Thymus (tissue), 11 donors: ENCODE results near the gene COX6A2. TPM values are rescaled to one million over a fixed set of nuclear protein-coding genes. Genes with fewer than 3 reads are reported as not detected.
"Not testable (repeated sequence)": the region's sequence is repeated elsewhere in the genome, so short reads cannot be mapped to it uniquely, and the experiment has no call there.

Experiments used
- DNase-seq, 9 donors: peaks; one replicate each; pipeline ENCODE4 v3.0.0-alpha.2; 2013; ENCODE audit warnings: low spot score in 9 of 9, low read depth in 6 of 9, missing footprints in 1 of 9
- H3K27ac ChIP-seq, 2 donors: one replicate each; pipeline ENCODE4 v1.5.1; 2013; ENCODE audit warnings: control low read depth in 1 of 2, low read depth in 1 of 2, low read length in 1 of 2, mild to moderate bottlenecking in 1 of 2, moderate library complexity in 1 of 2
- H3K27me3 ChIP-seq, 2 donors: one replicate each; pipeline ENCODE4 v1.5.1; 2013; ENCODE audit warnings: low read length in 1 of 2; ENCODE audit not compliant: control insufficient read depth in 2 of 2, insufficient read depth in 1 of 2
- H3K36me3 ChIP-seq, 2 donors: one replicate each; pipeline ENCODE4 v1.5.1; 2013; ENCODE audit warnings: low read length in 1 of 2, mild to moderate bottlenecking in 1 of 2, moderate library complexity in 1 of 2; ENCODE audit not compliant: control insufficient read depth in 2 of 2, insufficient read depth in 2 of 2
- H3K4me1 ChIP-seq, 2 donors: one replicate each; pipeline ENCODE4 v1.5.1; 2013; ENCODE audit warnings: low read length in 2 of 2; ENCODE audit not compliant: control insufficient read depth in 2 of 2, insufficient read depth in 2 of 2
- H3K4me3 ChIP-seq, 2 donors: one replicate each; pipeline ENCODE4 v1.5.1; 2013; ENCODE audit warnings: low read length in 2 of 2, control low read depth in 1 of 2, mild to moderate bottlenecking in 1 of 2
- H3K9me3 ChIP-seq, 2 donors: one replicate each; pipeline ENCODE4 v1.5.1; 2013; ENCODE audit warnings: low read length in 1 of 2, mild to moderate bottlenecking in 1 of 2; ENCODE audit not compliant: control insufficient read depth in 2 of 2, insufficient read depth in 1 of 2
- WGBS: extraction: QIAGEN DNeasy Blood & Tissue Kit; methylation state at CpG from one replicate; pipeline ENCODE4 v1.1.7; 2013; 5-methylcytosine and 5-hydroxymethylcytosine counted together
- polyA plus RNA-seq: library from polyadenylated mRNA; stranded (reverse); fragments of 200-250 nt; gene quantifications from one replicate; pipeline ENCODE4 v1.2.3, GENCODE V29; 2013
- total RNA-seq: library from RNA; stranded (reverse); fragments of 120-200 nt; gene quantifications from one replicate; pipeline ENCODE4 v1.2.4, GENCODE V29; 2013
- donor health status: healthy.

Gene COX6A2
- total and polyA plus RNA-seq, 2 donors: 0.33 to 2.9 TPM

- not testable (repeated sequence) for H3K9me3 ChIP-seq, DNase-seq, H3K27me3 ChIP-seq, H3K4me3 ChIP-seq, H3K27ac ChIP-seq, H3K36me3 ChIP-seq, H3K4me1 ChIP-seq
- 98% methylated on average over 2 of the region's 2 CpGs for WGBS
Measured at GRCh38 chr16:31417036-31417435, 11.1 kb downstream of the COX6A2 start.

DNA sequence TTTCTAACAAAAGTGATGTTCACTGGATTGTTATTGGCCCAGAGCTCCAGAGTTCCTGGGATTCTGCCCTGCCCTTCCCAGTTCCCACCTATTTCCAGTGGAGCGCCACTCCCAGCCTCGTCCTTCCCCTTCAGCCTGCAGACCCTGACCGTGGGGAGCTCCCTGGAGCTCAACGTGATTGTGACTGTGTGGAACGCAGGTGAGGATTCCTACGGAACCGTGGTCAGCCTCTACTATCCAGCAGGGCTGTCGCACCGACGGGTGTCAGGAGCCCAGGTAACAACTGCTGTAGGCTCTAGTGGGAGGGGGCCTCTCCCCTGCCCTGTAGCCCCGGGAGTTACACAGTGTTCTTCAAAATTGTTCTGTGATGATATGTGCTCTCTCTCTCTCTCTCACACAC is 11.8 kb downstream of the COX6A2 start:
- no peaks in the 10 kb centered on the region for H3K36me3 ChIP-seq
- no peak overlapping the region for H3K27ac ChIP-seq
- H3K4me3 ChIP-seq: no peak overlapping the region
- WGBS: 92% methylated on average over 11 of the region's 11 CpGs
- DNase-seq: no peak
- no peaks in the 10 kb centered on the region for H3K4me1 ChIP-seq
- H3K9me3 ChIP-seq: no peaks in the 10 kb centered on the region
- H3K27me3 ChIP-seq: no peaks in the 10 kb centered on the region

DNA sequence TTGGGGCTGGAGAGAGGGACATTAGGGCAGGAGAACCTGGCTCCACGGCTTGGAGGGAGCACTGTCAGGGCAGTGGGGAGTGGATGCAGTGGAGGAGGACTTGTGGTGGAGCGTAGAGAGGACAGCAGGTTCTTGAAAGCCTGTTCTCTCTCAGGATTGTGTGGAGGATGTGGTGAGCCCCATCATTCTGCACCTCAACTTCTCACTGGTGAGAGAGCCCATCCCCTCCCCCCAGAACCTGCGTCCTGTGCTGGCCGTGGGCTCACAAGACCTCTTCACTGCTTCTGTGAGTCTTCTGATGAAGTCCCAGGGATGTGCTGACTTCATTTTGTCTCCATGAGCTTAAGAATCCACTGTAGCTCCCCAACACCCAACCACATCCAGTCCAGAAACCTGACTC is 13.5 kb downstream of the COX6A2 start:
- WGBS: 83% methylated on average over 4 of the region's 4 CpGs
- no peaks in the 10 kb centered on the region for H3K9me3 ChIP-seq
- H3K27ac ChIP-seq: no peak overlapping the region
- no peaks in the 10 kb centered on the region for H3K27me3 ChIP-seq
- no peak overlapping the region for H3K4me3 ChIP-seq
- no peak for DNase-seq
- H3K36me3 ChIP-seq: no peaks in the 10 kb centered on the region
- no peaks in the 10 kb centered on the region for H3K4me1 ChIP-seq

- Histone ChIP-seq H3K27ac (no peak overlapping the region), H3K9me3 (no peaks in the 10 kb centered on the region), H3K4me1 (no peaks in the 10 kb centered on the region), H3K36me3 (no peaks in the 10 kb centered on the region), H3K27me3 (no peaks in the 10 kb centered on the region), H3K4me3 (no peak overlapping the region)
- DNase-seq: no peak
- 94% methylated on average over 4 of the region's 4 CpGs for WGBS
Measured at GRCh38 chr16:31413943-31414342, 14.2 kb downstream of the COX6A2 start.

DNA sequence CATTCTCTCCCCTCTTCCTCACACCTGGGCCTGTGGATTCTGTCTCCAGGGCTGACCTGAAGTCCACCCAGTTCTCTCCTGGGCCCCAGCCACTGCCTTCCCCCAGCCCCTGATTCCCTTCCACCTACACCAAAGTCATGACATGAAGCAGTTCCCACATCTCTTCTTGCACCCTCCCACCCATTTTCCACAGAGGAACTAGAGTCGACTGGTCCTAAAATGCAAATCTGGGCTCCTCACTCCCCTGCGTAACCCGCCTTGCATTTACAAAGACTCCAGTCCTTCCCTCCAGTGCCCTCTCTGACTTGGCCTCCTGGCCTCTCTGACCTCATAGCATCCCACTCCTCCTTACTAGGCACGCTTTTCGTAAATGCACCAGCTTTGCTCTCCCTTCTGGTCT is 14.8 kb downstream of the COX6A2 start:
- H3K27ac ChIP-seq: no peak overlapping the region
- H3K4me1 ChIP-seq: no peaks in the 10 kb centered on the region
- no peak overlapping the region for H3K4me3 ChIP-seq
- no peak for DNase-seq
- no peaks in the 10 kb centered on the region for H3K9me3 ChIP-seq
- WGBS: 94% methylated on average over 5 of the region's 5 CpGs
- H3K27me3 ChIP-seq: no peaks in the 10 kb centered on the region
- H3K36me3 ChIP-seq: no peaks in the 10 kb centered on the region

DNA sequence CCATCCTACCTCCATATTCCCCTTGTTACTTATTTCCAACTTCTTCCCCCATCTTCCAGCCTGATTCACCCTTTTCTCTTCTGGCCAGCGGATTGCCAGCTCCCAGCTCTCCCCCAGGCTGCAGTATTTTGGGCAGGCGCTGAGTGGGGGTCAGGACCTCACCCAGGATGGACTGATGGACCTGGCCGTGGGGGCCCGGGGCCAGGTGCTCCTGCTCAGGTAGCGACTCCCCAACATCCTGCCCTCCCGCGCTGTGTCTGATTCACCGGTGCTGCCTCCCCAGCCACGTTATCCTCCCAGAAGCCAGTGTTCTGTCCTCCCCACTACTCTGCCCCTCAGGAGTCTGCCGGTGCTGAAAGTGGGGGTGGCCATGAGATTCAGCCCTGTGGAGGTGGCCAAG is 15.4 kb downstream of the COX6A2 start:
- H3K9me3 ChIP-seq: no peaks in the 10 kb centered on the region
- H3K4me1 ChIP-seq: no peaks in the 10 kb centered on the region
- no peak overlapping the region for H3K4me3 ChIP-seq
- DNase-seq: no peak
- H3K36me3 ChIP-seq: no peaks in the 10 kb centered on the region
- no peaks in the 10 kb centered on the region for H3K27me3 ChIP-seq
- H3K27ac ChIP-seq: no peak overlapping the region
- 94% methylated on average over 10 of the region's 10 CpGs for WGBS

GRCh38 chr16:31411024-31411844 is 16.9 kb downstream of the COX6A2 start:
- H3K4me1 ChIP-seq: no peaks in the 10 kb centered on the region
- 95% methylated on average over 22 of the region's 22 CpGs for WGBS
- no peaks in the 10 kb centered on the region for H3K36me3 ChIP-seq
- H3K4me3 ChIP-seq: no peak overlapping the region
- no peaks in the 10 kb centered on the region for H3K9me3 ChIP-seq
- DNase-seq: no peak
- no peaks in the 10 kb centered on the region for H3K27me3 ChIP-seq
- H3K27ac ChIP-seq: no peak overlapping the region

DNA sequence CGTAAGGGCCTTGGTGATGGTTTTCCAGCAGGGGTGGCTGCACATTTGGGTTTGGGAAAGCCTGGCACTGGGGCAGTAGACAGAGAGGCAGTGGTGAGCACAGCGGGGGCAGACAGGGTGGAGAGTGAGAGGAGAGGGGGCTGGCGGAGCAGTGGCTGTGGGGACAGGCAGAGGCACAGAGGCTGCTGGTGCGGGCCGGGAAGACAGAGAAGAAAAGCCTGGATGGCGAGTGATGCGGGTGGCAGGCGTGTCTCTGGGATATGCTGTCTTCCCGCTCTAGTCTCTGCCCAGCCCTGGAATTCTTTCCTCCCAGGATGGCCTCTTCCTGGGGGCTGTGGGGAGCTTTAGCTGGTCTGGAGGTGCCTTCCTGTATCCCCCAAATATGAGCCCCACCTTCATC is 18.1 kb downstream of the COX6A2 start:
- 98% methylated on average over 9 of the region's 9 CpGs for WGBS
- Histone ChIP-seq H3K36me3 (no peaks in the 10 kb centered on the region), H3K4me1 (no peaks in the 10 kb centered on the region), H3K27ac (no peak overlapping the region), H3K27me3 (no peaks in the 10 kb centered on the region), H3K4me3 (no peak overlapping the region), H3K9me3 (no peaks in the 10 kb centered on the region)
- no peak for DNase-seq

DNA sequence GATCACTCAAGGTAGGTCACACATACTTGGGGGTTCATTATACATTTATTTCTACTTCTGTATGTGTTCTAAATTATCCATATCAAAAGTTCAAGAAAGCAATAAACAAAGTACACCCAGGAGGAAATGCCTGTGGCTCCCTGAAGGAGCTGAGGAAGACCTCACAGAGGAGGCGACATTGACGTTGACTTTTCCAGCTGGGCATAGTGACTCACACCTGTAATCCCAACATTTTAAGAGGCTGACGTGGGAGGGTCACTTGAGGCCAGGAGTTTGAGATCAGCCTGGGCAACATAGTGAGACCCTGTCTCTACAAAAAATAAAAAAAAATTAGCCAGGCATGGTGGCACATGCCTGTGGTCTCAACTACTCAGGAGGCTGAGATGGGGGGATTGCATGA is 18.7 kb downstream of the COX6A2 start:
- Histone ChIP-seq H3K36me3 (no peaks in the 10 kb centered on the region), H3K4me3 (no peak overlapping the region), H3K27me3 (no peaks in the 10 kb centered on the region), H3K27ac (no peak overlapping the region), H3K4me1 (no peaks in the 10 kb centered on the region), H3K9me3 (no peaks in the 10 kb centered on the region)
- 88% methylated on average over 3 of the region's 3 CpGs for WGBS
- no peak for DNase-seq
